ENCODE results near the gene RBM17. TPM values are rescaled to one million over a fixed set of nuclear protein-coding genes. Genes with fewer than 3 reads are reported as not detected.
A peak's percentile ranks its signal among the peaks of the same experiment; 100 is the strongest.

The RBM17 gene
- total and polyA plus RNA-seq, 4 donors, result 16.5 to 44.8 (median 34.1) TPM

DNA sequence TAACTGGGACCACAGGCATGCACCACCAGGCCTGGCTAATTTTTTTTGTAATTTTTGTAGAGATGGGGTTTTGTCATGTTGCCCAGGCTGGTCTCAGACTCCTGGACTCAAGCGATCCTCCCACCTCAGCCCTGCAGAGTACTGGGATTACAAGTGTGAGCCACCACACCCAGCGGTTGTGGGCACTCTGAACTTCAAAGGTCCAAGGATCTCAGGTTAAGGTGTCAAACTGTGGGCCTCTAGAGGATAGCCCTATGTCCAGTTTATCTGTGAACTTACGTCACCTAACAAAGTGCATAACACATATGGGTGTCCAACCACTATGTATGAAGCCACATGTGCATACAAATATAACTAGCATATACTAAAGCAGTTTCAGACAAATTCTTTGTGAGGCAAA, 23.4 kb upstream of the RBM17 start:
- H3K27me3 ChIP-seq (ENCODE audit: control insufficient read depth in 4 of 4, insufficient read depth in 4 of 4, low read length in 3 of 4), result no peaks in the 10 kb centered on the region
- TF ChIP-seq YY1 (IDR thresholded peaks at IDR 0.05) (no peak), RXRA (IDR thresholded peaks at IDR 0.05) (no peak), FOXA1 (IDR thresholded peaks at IDR 0.05) (no peak), SP1 (IDR thresholded peaks at IDR 0.05) (no peak), ATF3 (IDR thresholded peaks at IDR 0.05) (no peak), CTCF (IDR thresholded peaks at IDR 0.05; ENCODE audit: low read depth, low read length, missing input control) (no peak), HNF4A (conservative IDR thresholded peaks at IDR 0.05) (no peak), RAD21 (IDR thresholded peaks at IDR 0.05) (no peak), HNF4G (IDR thresholded peaks at IDR 0.05) (no peak), NR2F2 (IDR thresholded peaks at IDR 0.05) (no peak), JUND (IDR thresholded peaks at IDR 0.05) (no peak), FOXA2 (IDR thresholded peaks at IDR 0.05) (no peak), EGR1 (IDR thresholded peaks at IDR 0.05; ENCODE audit: low read depth in 2 of 2) (no peak), TAF1 (conservative IDR thresholded peaks at IDR 0.05) (no peak), GABPA (IDR thresholded peaks at IDR 0.05 in 1 of 2, conservative IDR thresholded peaks at IDR 0.05 in 1 of 2) (no peak)
- TF ChIP-seq, protein P1, sequence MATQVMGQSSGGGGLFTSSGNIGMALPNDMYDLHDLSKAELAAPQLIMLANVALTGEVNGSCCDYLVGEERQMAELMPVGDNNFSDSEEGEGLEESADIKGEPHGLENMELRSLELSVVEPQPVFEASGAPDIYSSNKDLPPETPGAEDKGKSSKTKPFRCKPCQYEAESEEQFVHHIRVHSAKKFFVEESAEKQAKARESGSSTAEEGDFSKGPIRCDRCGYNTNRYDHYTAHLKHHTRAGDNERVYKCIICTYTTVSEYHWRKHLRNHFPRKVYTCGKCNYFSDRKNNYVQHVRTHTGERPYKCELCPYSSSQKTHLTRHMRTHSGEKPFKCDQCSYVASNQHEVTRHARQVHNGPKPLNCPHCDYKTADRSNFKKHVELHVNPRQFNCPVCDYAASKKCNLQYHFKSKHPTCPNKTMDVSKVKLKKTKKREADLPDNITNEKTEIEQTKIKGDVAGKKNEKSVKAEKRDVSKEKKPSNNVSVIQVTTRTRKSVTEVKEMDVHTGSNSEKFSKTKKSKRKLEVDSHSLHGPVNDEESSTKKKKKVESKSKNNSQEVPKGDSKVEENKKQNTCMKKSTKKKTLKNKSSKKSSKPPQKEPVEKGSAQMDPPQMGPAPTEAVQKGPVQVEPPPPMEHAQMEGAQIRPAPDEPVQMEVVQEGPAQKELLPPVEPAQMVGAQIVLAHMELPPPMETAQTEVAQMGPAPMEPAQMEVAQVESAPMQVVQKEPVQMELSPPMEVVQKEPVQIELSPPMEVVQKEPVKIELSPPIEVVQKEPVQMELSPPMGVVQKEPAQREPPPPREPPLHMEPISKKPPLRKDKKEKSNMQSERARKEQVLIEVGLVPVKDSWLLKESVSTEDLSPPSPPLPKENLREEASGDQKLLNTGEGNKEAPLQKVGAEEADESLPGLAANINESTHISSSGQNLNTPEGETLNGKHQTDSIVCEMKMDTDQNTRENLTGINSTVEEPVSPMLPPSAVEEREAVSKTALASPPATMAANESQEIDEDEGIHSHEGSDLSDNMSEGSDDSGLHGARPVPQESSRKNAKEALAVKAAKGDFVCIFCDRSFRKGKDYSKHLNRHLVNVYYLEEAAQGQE (IDR thresholded peaks at IDR 0.05), result no peak
- TF ChIP-seq, protein P2, sequence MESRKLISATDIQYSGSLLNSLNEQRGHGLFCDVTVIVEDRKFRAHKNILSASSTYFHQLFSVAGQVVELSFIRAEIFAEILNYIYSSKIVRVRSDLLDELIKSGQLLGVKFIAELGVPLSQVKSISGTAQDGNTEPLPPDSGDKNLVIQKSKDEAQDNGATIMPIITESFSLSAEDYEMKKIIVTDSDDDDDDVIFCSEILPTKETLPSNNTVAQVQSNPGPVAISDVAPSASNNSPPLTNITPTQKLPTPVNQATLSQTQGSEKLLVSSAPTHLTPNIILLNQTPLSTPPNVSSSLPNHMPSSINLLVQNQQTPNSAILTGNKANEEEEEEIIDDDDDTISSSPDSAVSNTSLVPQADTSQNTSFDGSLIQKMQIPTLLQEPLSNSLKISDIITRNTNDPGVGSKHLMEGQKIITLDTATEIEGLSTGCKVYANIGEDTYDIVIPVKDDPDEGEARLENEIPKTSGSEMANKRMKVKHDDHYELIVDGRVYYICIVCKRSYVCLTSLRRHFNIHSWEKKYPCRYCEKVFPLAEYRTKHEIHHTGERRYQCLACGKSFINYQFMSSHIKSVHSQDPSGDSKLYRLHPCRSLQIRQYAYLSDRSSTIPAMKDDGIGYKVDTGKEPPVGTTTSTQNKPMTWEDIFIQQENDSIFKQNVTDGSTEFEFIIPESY (IDR thresholded peaks at IDR 0.05), result no peak
- TF ChIP-seq, protein P3, sequence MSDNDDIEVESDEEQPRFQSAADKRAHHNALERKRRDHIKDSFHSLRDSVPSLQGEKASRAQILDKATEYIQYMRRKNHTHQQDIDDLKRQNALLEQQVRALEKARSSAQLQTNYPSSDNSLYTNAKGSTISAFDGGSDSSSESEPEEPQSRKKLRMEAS (IDR thresholded peaks at IDR 0.05), result no peak
- no peaks in the 10 kb centered on the region for H3K9me3 ChIP-seq (ENCODE audit: control insufficient read depth in 4 of 4, low read length in 3 of 4)
- no peaks in the 10 kb centered on the region for H3K36me3 ChIP-seq (ENCODE audit: control insufficient read depth in 4 of 4, insufficient read depth in 3 of 4, low read depth in 1 of 4, low read length in 3 of 4)
- no peak for DNase-seq (ENCODE audit: low spot score)
- peak overlapping the region in 1 of 2 donors; percentile 41 for H3K27ac ChIP-seq (ENCODE audit: low read depth in 1 of 2, low read length in 2 of 2)
- H3K4me3 ChIP-seq (ENCODE audit: low read depth in 1 of 3, low read length in 3 of 3), result no peak overlapping the region
- H3K4me1 ChIP-seq (ENCODE audit: control insufficient read depth in 4 of 4, insufficient read depth in 4 of 4, low read length in 3 of 4), result no peaks in the 10 kb centered on the region
- no peak overlapping the region for H3K9ac ChIP-seq (ENCODE audit: low read depth in 1 of 2, low read length in 2 of 2)
- 89% methylated on average over 3 of the region's 3 CpGs for WGBS
